Measurements from ENCODE around the gene DIO2. TPM values are rescaled to one million over a fixed set of nuclear protein-coding genes. Genes with fewer than 3 reads are reported as not detected.

DIO2 gene
- polyA plus RNA-seq, 1 donor = 1.8 TPM

DNA sequence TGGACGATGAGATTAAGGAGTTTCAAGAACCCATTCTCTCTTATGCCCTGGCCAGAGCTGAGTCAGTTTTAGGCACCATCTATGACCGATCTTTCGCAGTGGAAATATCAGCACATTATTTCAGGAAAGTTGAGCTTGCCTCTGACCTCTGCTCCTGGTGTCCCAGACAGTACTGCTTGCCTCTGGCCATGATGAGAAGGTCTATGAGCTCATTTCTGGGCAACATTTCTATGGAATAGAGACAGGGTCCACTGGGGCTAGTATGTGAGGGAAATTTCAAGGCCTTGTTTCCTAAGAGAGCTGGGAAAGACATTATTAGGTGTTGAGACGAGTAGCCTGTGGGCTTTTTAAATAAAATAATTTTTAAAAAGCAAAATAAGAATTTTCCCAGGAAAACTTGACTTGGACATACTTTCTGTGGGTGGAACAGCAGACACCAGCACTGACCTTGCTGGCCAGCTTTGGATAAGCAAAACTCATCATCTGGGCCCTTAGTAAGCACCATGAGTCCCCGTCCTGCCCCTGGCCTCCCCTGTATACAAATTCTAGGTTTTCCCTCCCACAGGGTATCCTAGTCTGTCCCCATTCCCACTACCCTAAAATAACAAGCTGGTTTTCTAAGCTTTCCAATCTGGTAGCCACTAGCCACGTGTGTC lies 43.4 kb downstream of the DIO2 start:
- no peak for DNase-seq (ENCODE audit: low read depth)

DNA sequence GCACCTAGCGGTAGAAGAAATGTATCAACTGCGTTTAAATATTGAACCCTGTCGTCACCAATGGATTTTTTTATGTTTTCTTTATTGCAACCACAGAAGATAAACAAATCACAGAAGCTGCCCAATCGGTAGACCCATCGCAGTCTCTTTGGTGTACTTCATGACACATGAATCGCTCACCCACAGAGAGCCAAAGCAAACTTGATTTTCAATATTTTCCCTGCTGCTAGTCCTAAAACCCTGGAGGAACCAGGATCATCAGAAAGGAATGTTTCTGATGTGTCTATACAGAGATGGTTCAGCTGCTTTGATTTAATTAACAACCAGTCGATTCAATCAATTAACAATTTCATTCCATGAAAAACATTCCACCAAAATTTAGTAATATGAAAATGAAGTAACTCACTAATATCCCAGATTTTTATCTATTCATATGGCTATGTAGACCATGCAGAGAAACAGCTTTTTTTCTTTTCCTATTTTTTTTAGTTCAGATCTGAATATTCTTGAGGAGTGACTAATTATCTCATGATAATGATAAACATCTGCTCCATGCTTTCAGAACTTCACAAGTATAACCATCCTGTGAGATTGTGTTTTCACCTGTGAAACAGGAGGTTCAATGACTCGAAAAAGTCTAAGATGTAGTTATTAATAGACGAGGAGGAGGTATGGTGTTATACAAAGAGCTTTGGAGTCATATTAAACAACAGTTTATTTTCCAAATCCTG lies 46.1 kb downstream of the DIO2 start:
- no peak for DNase-seq (ENCODE audit: low read depth)

DNA sequence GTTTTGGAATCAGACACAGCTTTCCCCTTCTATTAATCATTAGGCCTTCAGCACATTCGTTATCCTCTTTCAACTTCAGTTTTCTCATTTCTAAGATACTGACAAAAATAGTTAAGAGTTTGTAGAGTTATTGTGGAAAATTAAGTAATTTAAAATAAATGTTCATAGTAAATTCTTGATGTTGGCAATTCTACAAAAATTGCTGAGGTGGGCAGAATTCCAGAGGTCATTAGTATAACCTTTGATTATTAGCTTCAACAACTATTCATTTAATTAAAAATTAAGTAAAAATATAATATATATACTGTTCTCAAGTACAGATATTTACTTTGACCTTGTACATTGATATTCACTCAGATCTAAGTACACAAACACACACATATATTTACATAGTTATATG lies 58.5 kb downstream of the DIO2 start:
- no peak for DNase-seq (ENCODE audit: low read depth)

DNA sequence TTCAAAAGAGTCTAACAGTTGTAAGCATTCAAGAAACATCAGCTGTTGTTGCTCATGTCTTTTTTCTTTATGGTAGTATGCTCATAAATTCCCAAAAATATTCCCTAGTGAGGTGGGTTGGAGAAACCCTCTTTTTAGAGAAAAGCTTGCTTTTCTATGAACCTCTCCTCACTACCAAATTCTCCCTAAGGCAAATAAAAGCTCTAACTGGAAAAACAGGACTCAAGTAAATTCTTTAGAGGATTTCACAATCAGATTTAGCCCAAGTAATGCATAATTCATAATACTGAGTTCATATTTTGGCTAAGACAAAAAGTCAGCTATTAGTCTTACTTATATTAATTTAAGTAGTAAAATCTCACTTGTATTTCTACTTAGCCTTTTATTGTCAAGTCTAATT lies 59.1 kb downstream of the DIO2 start:
- no peak for DNase-seq (ENCODE audit: low read depth)

DNA sequence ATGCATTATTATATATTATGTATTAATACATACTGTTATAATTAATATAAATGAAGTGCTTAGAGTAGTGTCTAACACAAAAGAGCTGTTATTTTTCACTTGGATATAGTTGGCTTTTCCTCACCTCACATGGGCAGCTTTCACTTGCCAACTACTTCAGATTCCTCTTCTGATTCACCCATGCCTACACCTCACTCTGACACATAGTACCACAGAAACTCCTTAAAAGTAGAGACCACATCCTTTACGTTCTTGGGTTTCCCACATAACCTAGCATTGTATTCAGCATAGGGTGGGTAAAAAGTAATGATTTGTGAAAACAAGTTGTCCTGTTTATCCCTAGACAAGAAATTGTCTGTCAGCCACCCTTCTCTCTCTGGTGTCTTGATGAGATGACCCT lies 61.0 kb downstream of the DIO2 start:
- DNase-seq (ENCODE audit: low read depth) = no peak
